Brain microvascular endothelial cell (primary cell): ENCODE results near the gene DOCK9.

Experiments
- DNase-seq: peaks from one replicate; pipeline ENCODE4 v3.0.0-alpha.2; 2020
- H3K27ac ChIP-seq: fragments of 250-450 bp; sonication (Bioruptor Pico); 2 replicates; pipeline ENCODE4 v1.5.1; 2020; ENCODE audit warnings: mild to moderate bottlenecking, moderate library complexity
- H3K27me3 ChIP-seq: fragments of 250-450 bp; sonication (Bioruptor Pico); replicated peaks from 2 replicates; pipeline ENCODE4 v1.5.1; 2020; ENCODE audit warnings: mild to moderate bottlenecking
- H3K36me3 ChIP-seq: fragments of 250-450 bp; sonication (Bioruptor Pico); replicated peaks from 2 replicates; pipeline ENCODE4 v1.5.1; 2020; ENCODE audit warnings: mild to moderate bottlenecking
- H3K4me3 ChIP-seq: 2 replicates; pipeline ENCODE4 v1.5.1; 2011; ENCODE audit warnings: low read depth, mild to moderate bottlenecking, control low read depth, low read length, moderate library complexity
- CTCF ChIP-seq: IDR thresholded peaks from 2 replicates; pipeline ENCODE4 v1.5.1; 2011; ENCODE audit warnings: low read depth, mild to moderate bottlenecking, moderate library complexity, low read length, control low read depth, inconsistent platforms; ENCODE audit errors: missing control alignments
- in situ Hi-C: cut with HindIII; loops from 2 replicates; pipeline ENCODE4 v1.10.0; 2017; ENCODE audit warnings: low sequenced_read_pairs, low pct_ligation_motif_present

The DOCK9 gene

GRCh38 chr13:98909016-98909415 lies 68.8 kb downstream of the DOCK9 start:
- H3K4me3 ChIP-seq, result no peak overlapping the region
- peak overlapping the region; percentile 81 for H3K27ac ChIP-seq
- no peaks in the 10 kb centered on the region for H3K27me3 ChIP-seq
- peak; percentile 24 for DNase-seq
- no peaks in the 10 kb centered on the region for H3K36me3 ChIP-seq
- no peak for TF ChIP-seq CTCF
- in situ Hi-C loops, result no loop called here

- Histone ChIP-seq H3K36me3 (peaks cover 2% of the 10 kb centered on the region), H3K27me3 (no peaks in the 10 kb centered on the region), H3K4me3 (no peak overlapping the region), H3K27ac (no peak overlapping the region)
- no peak for TF ChIP-seq CTCF
- in situ Hi-C loops, result no loop called here
- no peak for DNase-seq
These were observed 70.9 kb downstream of the DOCK9 start for GRCh38 chr13:98906746-98907502.

- no peak overlapping the region for H3K4me3 ChIP-seq
- peaks cover 11% of the 10 kb centered on the region for H3K36me3 ChIP-seq
- in situ Hi-C loops, result no loop called here
- no peak overlapping the region for H3K27ac ChIP-seq
- DNase-seq, result no peak
- H3K27me3 ChIP-seq, result no peaks in the 10 kb centered on the region
- no peak for TF ChIP-seq CTCF
These were observed 72.7 kb downstream of the DOCK9 start for GRCh38 chr13:98905199-98905598.

GRCh38 chr13:98900442-98900841 lies 77.4 kb downstream of the DOCK9 start:
- Histone ChIP-seq H3K36me3 (peaks cover 11% of the 10 kb centered on the region), H3K27me3 (no peaks in the 10 kb centered on the region), H3K4me3 (no peak overlapping the region), H3K27ac (no peak overlapping the region)
- TF ChIP-seq CTCF, result no peak
- DNase-seq, result no peak
- in situ Hi-C loops, result no loop called here

- H3K36me3 ChIP-seq, result peaks cover 11% of the 10 kb centered on the region
- H3K27ac ChIP-seq, result no peak overlapping the region
- H3K4me3 ChIP-seq, result no peak overlapping the region
- DNase-seq, result no peak
- TF ChIP-seq CTCF, result no peak
- in situ Hi-C loops, result no loop called here
- no peaks in the 10 kb centered on the region for H3K27me3 ChIP-seq
These were observed 80.2 kb downstream of the DOCK9 start for GRCh38 chr13:98897706-98898105.

- H3K4me3 ChIP-seq, result no peak overlapping the region
- no peak for DNase-seq
- peaks cover 8% of the 10 kb centered on the region for H3K36me3 ChIP-seq
- H3K27ac ChIP-seq, result no peak overlapping the region
- no peak for TF ChIP-seq CTCF
- H3K27me3 ChIP-seq, result no peaks in the 10 kb centered on the region
- in situ Hi-C loops, result no loop called here
These were observed 81.1 kb downstream of the DOCK9 start for GRCh38 chr13:98896868-98897144.
